K562 (cell line): ENCODE results near the gene ARFGEF3. TPM values are rescaled to one million over a fixed set of nuclear protein-coding genes. Genes with fewer than 3 reads are reported as not detected.

Source experiments
- ATAC-seq: fragments of 200-7000 bp; cut with Tn5 transposase; 3 replicates; pipeline ENCODE4 v1.9.1; 2020; ENCODE audit warnings: moderate library complexity
- BruUV-seq: library from RNA; stranded (reverse); fragments of 400-500 nt; replicated peaks from 2 replicates; lab custom pipeline; 2021; lab: Mats Ljungman, UMichigan
- CTCF ChIA-PET: fragments of 300-600 bp; formaldehyde crosslinking; extraction: SDS; loops from one replicate; lab custom pipeline; 2021; ENCODE audit warnings: low intra/inter-chr PET ratio; lab: Yijun Ruan, JAX
- POLR2A ChIA-PET: fragments of 300-600, 350-650 bp; sonication (Branson Sonifier 250); formaldehyde crosslinking; extraction: SDS; loops from one replicate; lab custom pipeline; 2021; ENCODE audit warnings: antibody characterized with exemption, inconsistent platforms; lab: Yijun Ruan, JAX
- DNase-seq, 4 experiments: peaks; one replicate each; pipeline versions ENCODE4 v3.0.0 to v3.0.0-alpha.2; 2011 to 2018; ENCODE audit warnings: low spot score in 3 of 4, mixed read lengths in 3 of 4; ENCODE audit errors: extremely low read depth in 1 of 4
- FAIRE-seq: peaks from 2 replicates; lab custom pipeline; 2011; peaks lifted over from hg19 to GRCh38; lab: Jason Lieb, UNC
- H2AFZ ChIP-seq: 2 replicates; pipeline ENCODE4 v1.6.0; 2011; ENCODE audit warnings: low read depth, low read length, control low read depth, inconsistent platforms
- H3K27ac ChIP-seq: fragments of 200-600 bp; 3 replicates; pipeline ENCODE4 v1.8.0; 2011; ENCODE audit warnings: low read depth, mild to moderate bottlenecking, control low read depth, inconsistent platforms, low read length, moderate library complexity, mixed read lengths; ENCODE audit errors: extremely low read depth
- H3K27me3 ChIP-seq, 2 experiments: fragments of 300-600 bp in 1 of 2; 2 replicates in 1 of 2; 3 replicates in 1 of 2; pipeline versions ENCODE4 v1.6.0 to v1.8.0; 2011; ENCODE audit warnings: inconsistent platforms in 2 of 2, low read length in 2 of 2, mild to moderate bottlenecking in 1 of 2, mixed read lengths in 1 of 2, moderate library complexity in 1 of 2; ENCODE audit not compliant: control insufficient read depth in 2 of 2, insufficient read depth in 2 of 2
- H3K36me3 ChIP-seq: fragments of 300-600 bp; 3 replicates; pipeline ENCODE4 v1.8.0; 2011; ENCODE audit warnings: mild to moderate bottlenecking, low read length, inconsistent platforms; ENCODE audit not compliant: control insufficient read depth, insufficient read depth
- H3K4me1 ChIP-seq, 2 experiments: fragments of 200-600 bp in 1 of 2; replicated peaks in 1 of 2; 2 replicates in 1 of 2; 3 replicates in 1 of 2; pipeline versions ENCODE4 v1.5.1 to v1.8.0; 2011; ENCODE audit warnings: inconsistent platforms in 2 of 2, low read length in 2 of 2, mild to moderate bottlenecking in 1 of 2, mixed read lengths in 1 of 2, moderate library complexity in 1 of 2; ENCODE audit not compliant: control insufficient read depth in 2 of 2, insufficient read depth in 2 of 2
- H3K4me2 ChIP-seq: 2 replicates; pipeline ENCODE4 v1.6.1; 2011; ENCODE audit warnings: low read length, control low read depth, inconsistent platforms, mixed read lengths; ENCODE audit not compliant: insufficient read depth
- H3K4me3 ChIP-seq: fragments of 200-600 bp; sonication (generic), shearing (Covaris generic); 2 replicates; pipeline ENCODE4 v1.5.1; 2016; ENCODE audit warnings: control low read depth, inconsistent platforms
- H3K79me2 ChIP-seq: fragments of 200-600 bp; 3 replicates; pipeline ENCODE4 v1.8.0; 2011; ENCODE audit warnings: low read length, inconsistent platforms; ENCODE audit not compliant: control insufficient read depth, insufficient read depth
- H3K9ac ChIP-seq, 2 experiments: 2 replicates each; pipeline versions ENCODE4 v1.6.0 to v1.6.1; 2011; ENCODE audit warnings: low read depth in 2 of 2, low read length in 2 of 2, control low read depth in 1 of 2, inconsistent platforms in 1 of 2, mild to moderate bottlenecking in 1 of 2, mixed read lengths in 1 of 2; ENCODE audit not compliant: insufficient read depth in 1 of 2
- H3K9me1 ChIP-seq: one replicate; pipeline ENCODE4 v1.6.0; 2011; ENCODE audit warnings: inconsistent platforms, mild to moderate bottlenecking, low read length, moderate library complexity; ENCODE audit not compliant: control insufficient read depth, insufficient read depth
- H3K9me3 ChIP-seq: replicated peaks from 2 replicates; pipeline ENCODE4 v1.5.1; 2011; ENCODE audit warnings: low read depth, low read length, inconsistent platforms; ENCODE audit not compliant: control insufficient read depth, insufficient read depth
- H4K20me1 ChIP-seq: replicated peaks from 2 replicates; pipeline ENCODE4 v1.6.1; 2011; ENCODE audit warnings: low read length, inconsistent platforms, mixed read lengths; ENCODE audit not compliant: control insufficient read depth, insufficient read depth
- FOXO4 ChIP-seq: fragments of 450-650 bp; formaldehyde crosslinking; IDR thresholded peaks from 2 replicates; pipeline ENCODE4 v1.4.0; 2020; ENCODE audit warnings: mild to moderate bottlenecking, moderate library complexity
- LCOR ChIP-seq: sonication (generic); formaldehyde crosslinking; IDR thresholded peaks from 2 replicates; pipeline ENCODE4 v1.8.0; 2022; ENCODE audit warnings: mild to moderate bottlenecking, missing genetic modification reagents
- NFATC3 ChIP-seq: fragments of 450-650 bp; IDR thresholded peaks from 2 replicates; pipeline ENCODE4 v1.6.1; 2017; ENCODE audit warnings: mild to moderate bottlenecking
- POU5F1 ChIP-seq: fragments of 150-350 bp; IDR thresholded peaks from 2 replicates; pipeline ENCODE4 v1.6.1; 2014; ENCODE audit warnings: borderline replicate concordance, low read length, low read depth, mild to moderate bottlenecking; ENCODE audit not compliant: partially characterized antibody
- RBM15 ChIP-seq: fragments of 200-400 bp; formaldehyde crosslinking; IDR thresholded peaks from 2 replicates; pipeline ENCODE4 v1.6.1; 2018; ENCODE audit warnings: mild to moderate bottlenecking, low read length, moderate library complexity; ENCODE audit not compliant: insufficient read depth
- SAFB2 ChIP-seq: fragments of 200-400 bp; formaldehyde crosslinking; IDR thresholded peaks from 2 replicates; pipeline ENCODE4 v1.6.1; 2018; ENCODE audit warnings: borderline replicate concordance, low read length, low read depth, moderate library complexity; ENCODE audit not compliant: severe bottlenecking
- SMC3 ChIP-seq: conservative IDR thresholded peaks from 2 replicates; pipeline ENCODE4 v1.6.1; 2011; ENCODE audit warnings: low read depth, low read length, improper control_type of control experiment; ENCODE audit not compliant: insufficient read depth
- TGIF2 ChIP-seq: sonication (generic); formaldehyde crosslinking; IDR thresholded peaks from 2 replicates; pipeline ENCODE4 v1.8.1; 2022; ENCODE audit warnings: mild to moderate bottlenecking, missing genetic modification reagents, moderate library complexity
- TSHZ1 ChIP-seq: fragments of 250-450 bp; sonication (Bioruptor Pico); IDR thresholded peaks from 2 replicates; pipeline ENCODE4 v1.4.0; 2020; ENCODE audit warnings: mild to moderate bottlenecking, moderate library complexity
- U2AF1 ChIP-seq: fragments of 200-400 bp; formaldehyde crosslinking; optimal IDR thresholded peaks from 2 replicates; pipeline ENCODE3; 2017; ENCODE audit warnings: mild to moderate bottlenecking, low read depth, low read length, moderate library complexity
- ZNF57 ChIP-seq: fragments of 450-650 bp; formaldehyde crosslinking; IDR thresholded peaks from 2 replicates; pipeline ENCODE4 v1.4.0; 2020; ENCODE audit warnings: mild to moderate bottlenecking, moderate library complexity
- ZNF707 ChIP-seq: fragments of 250-450 bp; sonication (Bioruptor Pico); conservative IDR thresholded peaks from 2 replicates; pipeline ENCODE4 v1.8.0; 2022; ENCODE audit warnings: inconsistent platforms, mild to moderate bottlenecking, moderate library complexity
- WGBS: fragments of 100-300 bp; shearing (Covaris generic); methylation state at CpG from one replicate; pipeline ENCODE4 v1.1.6; 2016; ENCODE audit warnings: low coverage, mixed read lengths; ENCODE audit not compliant: insufficient coverage; ENCODE audit errors: missing lambda C conversion rate; 5-methylcytosine and 5-hydroxymethylcytosine counted together
- in situ Hi-C: fragments of 300-500 bp; cut with MboI; formaldehyde crosslinking; loops from 4 replicates; pipeline ENCODE4 v1.15.0; 2018; ENCODE audit warnings: inconsistent platforms, mixed read lengths
- intact Hi-C: fragments of 100-400 bp; cut with micrococcal nuclease; formaldehyde crosslinking; loops from 2 replicates; pipeline ENCODE4 v1.14.2; 2022
- polyA plus RNA-seq, 8 experiments: library from polyadenylated mRNA; depleted of rRNA in 4 of 8; stranded (reverse) in 5 of 8; unstranded in 3 of 8; fragments of >200 nt; fragmentation: Nextera tagmentation in 2 of 8; fragmentation: Illumina TruSeq in 1 of 8; extraction: Ambion mirVana in 2 of 8; extraction: Trizol in 1 of 8; gene quantifications; 2 replicates each; pipeline versions ENCODE4 v1.2.1 to v1.2.3, GENCODE V29; 2011 to 2014; ENCODE audit warnings: inconsistent platforms in 1 of 8, missing spikeins in 1 of 8
- total RNA-seq, 7 experiments: library from RNA; depleted of rRNA in 6 of 7; stranded (reverse); fragments of >200 nt in 6 of 7; fragmentation: Illumina TruSeq in 2 of 7; extraction: Trizol in 2 of 7; gene quantifications; 2 replicates each; pipeline versions ENCODE4 v1.2.1 to v1.2.3, GENCODE V29; 2011 to 2021; ENCODE audit warnings: low replicate concordance in 1 of 7

ARFGEF3 gene
- total and polyA plus RNA-seq, 9 of the 15 experiments (the other 6 are each of a cell fraction or from before 2014, with no cell fraction given): under 0.01 to 0.02 TPM; not detected in 7

GRCh38 chr6:138237463-138237862, 75.7 kb downstream of the ARFGEF3 start:
- WGBS: 0% methylated on average over 2 of the region's 2 CpGs
- in situ Hi-C loops (no loop called here), intact Hi-C loops (no loop called here)
- H3K9me3 ChIP-seq: no peaks in the 10 kb centered on the region
- H3K36me3 ChIP-seq: no peaks in the 10 kb centered on the region
- no peaks in the 10 kb centered on the region for H4K20me1 ChIP-seq
- no peak overlapping the region for H3K4me2 ChIP-seq
- no peak overlapping the region for H3K27ac ChIP-seq
- H3K9me1 ChIP-seq: no peaks in the 10 kb centered on the region
- H3K4me3 ChIP-seq: no peak overlapping the region
- FAIRE-seq: no peak
- H3K79me2 ChIP-seq: no peaks in the 10 kb centered on the region
- no TSS peak for BruUV-seq
- POLR2A ChIA-PET: no interaction called here
- CTCF ChIA-PET: no interaction called here
- peaks cover 0 to 10% of the 10 kb centered on the region in 2 experiments; a peak in 4 of 5 replicates for H3K27me3 ChIP-seq
- no peak overlapping the region for H3K9ac ChIP-seq
- no peak for TF ChIP-seq FOXO4 (CRISPR knock-in tag)
- no peak for TF ChIP-seq SAFB2
- no peak for TF ChIP-seq NFATC3
- no peak for TF ChIP-seq ZNF57 (CRISPR knock-in tag)
- TF ChIP-seq RBM15: no peak
- no peak for TF ChIP-seq TSHZ1 (CRISPR knock-in tag)
- TF ChIP-seq TGIF2 (CRISPR knock-in tag): no peak
- TF ChIP-seq SMC3: no peak
- TF ChIP-seq ZNF707 (CRISPR knock-in tag): no peak
- TF ChIP-seq U2AF1: no peak
- TF ChIP-seq LCOR (CRISPR knock-in tag): no peak
- no peak for TF ChIP-seq POU5F1
- no peak for ATAC-seq
- DNase-seq: no peak
- no peak overlapping the region for H2AFZ ChIP-seq
- no peaks in the 10 kb centered on the region for H3K4me1 ChIP-seq
